ENCODE data around the gene XRCC3.

The XRCC3 gene

DNA sequence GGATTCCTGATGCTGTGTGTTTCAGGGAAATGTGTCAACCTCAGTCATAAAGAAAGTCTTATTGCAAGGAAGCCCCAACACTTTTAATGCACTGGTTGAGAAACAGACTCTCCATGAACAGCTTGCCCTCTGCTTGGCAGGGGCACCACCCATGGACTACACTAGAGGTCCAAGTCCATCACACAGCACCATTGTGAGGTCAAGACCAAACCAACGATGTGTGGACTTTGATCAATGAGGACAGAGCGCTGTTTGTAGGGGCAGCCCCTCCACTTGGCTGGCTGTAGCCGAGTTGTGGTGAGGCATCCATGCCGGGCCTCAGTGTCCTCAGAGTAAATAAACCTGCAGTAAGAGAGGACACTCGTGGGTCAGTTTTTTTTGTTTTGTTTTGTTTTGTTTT lies 30.2 kb upstream of the XRCC3 start:
- H3K27ac Mint-ChIP-seq = no peak overlapping the region
- TF ChIP-seq, protein P1, sequence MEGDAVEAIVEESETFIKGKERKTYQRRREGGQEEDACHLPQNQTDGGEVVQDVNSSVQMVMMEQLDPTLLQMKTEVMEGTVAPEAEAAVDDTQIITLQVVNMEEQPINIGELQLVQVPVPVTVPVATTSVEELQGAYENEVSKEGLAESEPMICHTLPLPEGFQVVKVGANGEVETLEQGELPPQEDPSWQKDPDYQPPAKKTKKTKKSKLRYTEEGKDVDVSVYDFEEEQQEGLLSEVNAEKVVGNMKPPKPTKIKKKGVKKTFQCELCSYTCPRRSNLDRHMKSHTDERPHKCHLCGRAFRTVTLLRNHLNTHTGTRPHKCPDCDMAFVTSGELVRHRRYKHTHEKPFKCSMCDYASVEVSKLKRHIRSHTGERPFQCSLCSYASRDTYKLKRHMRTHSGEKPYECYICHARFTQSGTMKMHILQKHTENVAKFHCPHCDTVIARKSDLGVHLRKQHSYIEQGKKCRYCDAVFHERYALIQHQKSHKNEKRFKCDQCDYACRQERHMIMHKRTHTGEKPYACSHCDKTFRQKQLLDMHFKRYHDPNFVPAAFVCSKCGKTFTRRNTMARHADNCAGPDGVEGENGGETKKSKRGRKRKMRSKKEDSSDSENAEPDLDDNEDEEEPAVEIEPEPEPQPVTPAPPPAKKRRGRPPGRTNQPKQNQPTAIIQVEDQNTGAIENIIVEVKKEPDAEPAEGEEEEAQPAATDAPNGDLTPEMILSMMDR (IDR thresholded peaks at IDR 0.05; ENCODE audit: unreplicated experiment in 3 of 3) = no peak
- peaks cover 25% of the 10 kb centered on the region for H3K36me3 Mint-ChIP-seq (ENCODE audit: low read depth)
- no peaks in the 10 kb centered on the region for H3K9me3 Mint-ChIP-seq
- no peak overlapping the region for H3K4me3 Mint-ChIP-seq
- H3K4me1 Mint-ChIP-seq = no peaks in the 10 kb centered on the region
- H3K27me3 Mint-ChIP-seq (ENCODE audit: low read depth) = no peaks in the 10 kb centered on the region

DNA sequence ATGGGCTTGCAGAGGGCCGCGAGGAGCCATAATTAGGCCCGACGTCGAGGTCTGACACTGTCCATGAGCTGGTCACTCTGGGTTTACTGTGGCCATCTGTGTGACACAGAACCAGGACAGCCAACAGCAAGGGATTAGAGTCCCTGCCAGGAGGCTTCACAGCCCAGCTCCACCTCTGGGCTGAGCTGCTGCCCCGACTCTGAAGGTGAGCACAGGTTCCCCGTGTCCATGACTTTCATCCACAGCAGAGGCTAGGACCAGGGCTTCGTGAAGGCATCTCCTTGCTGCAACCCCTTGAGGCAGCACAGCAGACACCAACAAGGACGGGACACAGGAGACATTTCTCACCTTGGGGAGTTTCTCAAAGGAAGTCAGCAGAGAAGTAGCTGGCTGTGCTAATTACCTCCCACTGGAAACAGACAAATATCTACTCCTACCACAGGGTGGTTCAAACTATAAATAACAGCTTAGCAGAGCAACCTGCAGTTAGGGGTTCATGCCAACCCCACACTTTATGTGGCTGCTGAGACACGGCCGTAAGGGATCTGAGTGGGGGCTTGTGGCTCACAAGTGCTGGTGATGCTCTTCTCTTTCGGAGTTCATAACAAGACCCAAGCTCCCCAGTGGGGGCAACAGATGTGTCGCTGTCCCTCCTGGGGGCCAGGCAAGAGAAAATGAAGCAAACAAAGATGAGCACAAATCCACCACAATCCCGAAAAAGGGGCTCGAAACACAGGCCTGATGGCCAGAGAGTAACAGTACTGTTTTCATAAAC lies 29.6 kb upstream of the XRCC3 start:
- no peaks in the 10 kb centered on the region for H3K27me3 Mint-ChIP-seq (ENCODE audit: low read depth)
- H3K36me3 Mint-ChIP-seq (ENCODE audit: low read depth) = peaks cover 27% of the 10 kb centered on the region
- H3K9me3 Mint-ChIP-seq = no peaks in the 10 kb centered on the region
- H3K4me3 Mint-ChIP-seq = no peak overlapping the region
- H3K4me1 Mint-ChIP-seq = no peaks in the 10 kb centered on the region
- TF ChIP-seq, protein P1 (IDR thresholded peaks at IDR 0.05; ENCODE audit: unreplicated experiment in 3 of 3) = no peak
- H3K27ac Mint-ChIP-seq = no peak overlapping the region

DNA sequence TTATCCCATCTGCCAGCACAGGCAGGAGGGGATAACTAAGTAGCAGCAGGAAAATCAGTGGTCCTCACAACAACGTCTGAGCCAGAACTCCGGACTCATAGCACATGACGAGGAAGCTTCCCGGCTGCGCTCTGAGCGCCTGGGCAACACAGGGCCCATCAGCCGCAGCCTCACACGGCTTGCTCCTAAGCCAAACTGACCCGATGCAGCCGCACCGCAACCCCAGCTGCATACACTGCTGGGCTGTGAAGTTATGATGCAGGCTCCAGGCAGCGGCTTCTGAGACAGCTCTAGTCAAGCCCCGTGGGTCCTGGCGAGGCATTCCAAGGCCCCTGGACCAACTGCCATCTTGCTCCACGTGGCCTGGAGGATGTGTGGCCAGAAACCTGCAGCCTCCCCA lies 28.4 kb upstream of the XRCC3 start:
- H3K9me3 Mint-ChIP-seq = no peaks in the 10 kb centered on the region
- H3K27ac Mint-ChIP-seq = no peak overlapping the region
- no peaks in the 10 kb centered on the region for H3K4me1 Mint-ChIP-seq
- no peak overlapping the region for H3K4me3 Mint-ChIP-seq
- no peaks in the 10 kb centered on the region for H3K27me3 Mint-ChIP-seq (ENCODE audit: low read depth)
- TF ChIP-seq, protein P1 (IDR thresholded peaks at IDR 0.05; ENCODE audit: unreplicated experiment in 3 of 3) = no peak
- peaks cover 27% of the 10 kb centered on the region for H3K36me3 Mint-ChIP-seq (ENCODE audit: low read depth)

DNA sequence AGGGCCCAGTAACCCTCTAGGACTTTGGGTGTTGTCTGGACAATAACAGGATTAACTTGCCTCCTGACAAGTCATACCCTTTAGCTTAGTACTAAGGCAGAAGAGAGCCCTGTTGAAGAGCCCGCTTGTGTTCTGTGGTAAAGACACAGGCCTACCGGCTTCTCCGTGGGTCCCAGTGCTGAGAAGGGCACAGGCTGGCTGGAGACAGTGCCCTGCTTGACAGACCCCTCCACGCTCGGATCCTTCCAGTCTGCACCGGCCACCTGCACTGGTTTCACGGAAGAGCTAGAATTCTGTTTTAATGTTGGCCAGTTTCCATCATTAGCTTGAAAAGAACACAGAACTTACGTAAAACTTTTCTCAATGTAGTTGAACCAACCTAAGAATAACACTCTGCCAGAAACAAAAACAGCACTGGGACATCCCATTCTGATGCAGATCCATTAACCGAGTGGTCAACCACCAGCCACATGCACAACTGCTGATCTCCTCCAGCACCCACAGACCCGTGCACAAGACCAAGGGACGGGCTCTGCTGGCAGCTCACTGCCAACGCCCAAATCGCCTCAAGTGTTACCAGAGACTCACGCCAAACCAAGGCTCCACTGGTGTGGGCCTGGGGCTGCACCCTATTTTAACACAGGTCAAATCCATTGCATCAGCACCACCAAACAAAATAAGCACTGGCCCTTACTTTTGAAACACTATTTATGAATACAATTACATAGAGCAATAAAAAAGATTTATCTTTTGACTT lies 27.4 kb upstream of the XRCC3 start:
- H3K27ac Mint-ChIP-seq = no peak overlapping the region
- H3K9me3 Mint-ChIP-seq = no peaks in the 10 kb centered on the region
- no peaks in the 10 kb centered on the region for H3K27me3 Mint-ChIP-seq (ENCODE audit: low read depth)
- H3K4me1 Mint-ChIP-seq = no peaks in the 10 kb centered on the region
- H3K36me3 Mint-ChIP-seq (ENCODE audit: low read depth) = peaks cover 34% of the 10 kb centered on the region
- TF ChIP-seq, protein P1 (IDR thresholded peaks at IDR 0.05; ENCODE audit: unreplicated experiment in 3 of 3) = no peak
- no peak overlapping the region for H3K4me3 Mint-ChIP-seq

DNA sequence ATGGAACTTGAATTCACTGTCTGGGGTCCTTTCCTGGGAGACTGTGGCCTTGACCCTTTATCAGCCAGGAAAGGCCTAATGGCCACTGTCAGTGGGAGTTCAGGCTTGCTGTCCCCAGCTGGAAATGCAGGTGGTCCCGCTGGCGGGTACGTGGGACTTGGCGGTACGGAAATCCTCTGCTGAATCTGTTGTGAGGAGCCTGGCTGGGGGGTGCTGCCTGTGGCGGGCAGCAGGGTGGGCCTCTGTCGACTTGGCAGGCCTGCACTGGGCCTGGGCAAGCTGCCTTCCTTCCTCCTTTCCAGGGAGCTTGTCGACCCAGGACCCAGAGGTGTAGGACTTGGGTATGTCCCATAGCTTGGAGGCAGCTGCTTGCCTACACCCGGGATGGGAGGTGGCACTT lies 26.6 kb upstream of the XRCC3 start:
- Mint-ChIP-seq H3K36me3 (ENCODE audit: low read depth) (peaks cover 37% of the 10 kb centered on the region), H3K4me3 (no peak overlapping the region), H3K27me3 (ENCODE audit: low read depth) (no peaks in the 10 kb centered on the region), H3K27ac (peak overlapping the region in 1 of 3 experiments; percentile 49), H3K4me1 (no peaks in the 10 kb centered on the region), H3K9me3 (no peaks in the 10 kb centered on the region)
- TF ChIP-seq, protein P1 (IDR thresholded peaks at IDR 0.05; ENCODE audit: unreplicated experiment in 3 of 3) = no peak
